ENCODE data around the gene PLEKHG2.

DNA sequence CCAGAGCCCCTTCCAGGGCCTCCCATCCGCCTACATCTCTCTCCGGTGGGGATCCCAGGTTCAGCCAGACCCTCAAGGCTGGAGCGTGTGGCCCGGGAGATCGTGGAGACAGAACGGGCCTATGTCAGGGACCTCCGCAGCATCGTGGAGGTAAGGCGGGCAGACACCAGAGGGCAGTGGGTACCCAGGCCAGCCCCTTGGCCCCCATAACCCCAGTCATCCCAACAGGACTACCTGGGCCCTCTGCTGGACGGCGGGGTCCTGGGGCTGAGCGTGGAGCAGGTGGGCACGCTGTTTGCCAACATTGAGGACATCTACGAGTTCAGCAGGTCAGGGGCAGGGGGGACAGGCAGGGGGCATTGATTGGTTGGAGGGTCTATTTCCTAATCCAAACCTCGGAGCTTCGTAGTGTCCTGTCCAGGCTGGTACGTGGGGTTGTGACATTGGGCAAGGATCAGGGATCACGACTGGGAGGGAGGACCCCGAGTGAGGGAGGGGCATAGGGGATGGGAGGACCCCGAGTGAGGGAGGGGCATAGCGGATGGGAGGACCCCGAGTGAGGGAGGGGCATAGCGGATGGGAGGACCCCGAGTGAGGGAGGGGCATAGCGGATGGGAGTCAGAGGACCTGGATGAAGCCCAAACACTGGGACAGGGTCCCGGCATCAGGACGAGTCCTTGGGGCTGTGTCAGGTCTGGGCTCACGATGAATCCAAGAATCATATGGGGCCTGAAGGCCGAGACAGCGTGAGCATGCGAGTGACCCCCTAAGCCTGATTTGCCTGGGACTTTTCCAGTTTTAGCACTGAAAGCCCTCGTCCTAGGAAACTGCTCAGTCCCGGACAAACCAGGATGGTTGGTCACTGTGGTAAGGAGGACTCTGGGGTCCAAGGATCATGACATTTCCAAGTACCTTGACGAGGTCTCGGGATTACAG, 2.9 kb downstream of the PLEKHG2 start:
- TF ChIP-seq, protein P1, sequence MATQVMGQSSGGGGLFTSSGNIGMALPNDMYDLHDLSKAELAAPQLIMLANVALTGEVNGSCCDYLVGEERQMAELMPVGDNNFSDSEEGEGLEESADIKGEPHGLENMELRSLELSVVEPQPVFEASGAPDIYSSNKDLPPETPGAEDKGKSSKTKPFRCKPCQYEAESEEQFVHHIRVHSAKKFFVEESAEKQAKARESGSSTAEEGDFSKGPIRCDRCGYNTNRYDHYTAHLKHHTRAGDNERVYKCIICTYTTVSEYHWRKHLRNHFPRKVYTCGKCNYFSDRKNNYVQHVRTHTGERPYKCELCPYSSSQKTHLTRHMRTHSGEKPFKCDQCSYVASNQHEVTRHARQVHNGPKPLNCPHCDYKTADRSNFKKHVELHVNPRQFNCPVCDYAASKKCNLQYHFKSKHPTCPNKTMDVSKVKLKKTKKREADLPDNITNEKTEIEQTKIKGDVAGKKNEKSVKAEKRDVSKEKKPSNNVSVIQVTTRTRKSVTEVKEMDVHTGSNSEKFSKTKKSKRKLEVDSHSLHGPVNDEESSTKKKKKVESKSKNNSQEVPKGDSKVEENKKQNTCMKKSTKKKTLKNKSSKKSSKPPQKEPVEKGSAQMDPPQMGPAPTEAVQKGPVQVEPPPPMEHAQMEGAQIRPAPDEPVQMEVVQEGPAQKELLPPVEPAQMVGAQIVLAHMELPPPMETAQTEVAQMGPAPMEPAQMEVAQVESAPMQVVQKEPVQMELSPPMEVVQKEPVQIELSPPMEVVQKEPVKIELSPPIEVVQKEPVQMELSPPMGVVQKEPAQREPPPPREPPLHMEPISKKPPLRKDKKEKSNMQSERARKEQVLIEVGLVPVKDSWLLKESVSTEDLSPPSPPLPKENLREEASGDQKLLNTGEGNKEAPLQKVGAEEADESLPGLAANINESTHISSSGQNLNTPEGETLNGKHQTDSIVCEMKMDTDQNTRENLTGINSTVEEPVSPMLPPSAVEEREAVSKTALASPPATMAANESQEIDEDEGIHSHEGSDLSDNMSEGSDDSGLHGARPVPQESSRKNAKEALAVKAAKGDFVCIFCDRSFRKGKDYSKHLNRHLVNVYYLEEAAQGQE (IDR thresholded peaks at IDR 0.05; ENCODE audit: low read depth) = no peak
- no peak for TF ChIP-seq YY1 (IDR thresholded peaks at IDR 0.05; ENCODE audit: low read depth)
- no peak for TF ChIP-seq CREB1 (IDR thresholded peaks at IDR 0.05; ENCODE audit: low read depth)
- no peak for TF ChIP-seq FOXM1 (IDR thresholded peaks at IDR 0.05; ENCODE audit: borderline replicate concordance, low read depth)
- no peak for TF ChIP-seq ZBTB7A (IDR thresholded peaks at IDR 0.05; ENCODE audit: low read depth)
- no peak for TF ChIP-seq TCF12 (IDR thresholded peaks at IDR 0.05; ENCODE audit: low read depth)
- TF ChIP-seq EP300 (IDR thresholded peaks at IDR 0.05; ENCODE audit: borderline replicate concordance) = no peak
- TF ChIP-seq, protein P2, sequence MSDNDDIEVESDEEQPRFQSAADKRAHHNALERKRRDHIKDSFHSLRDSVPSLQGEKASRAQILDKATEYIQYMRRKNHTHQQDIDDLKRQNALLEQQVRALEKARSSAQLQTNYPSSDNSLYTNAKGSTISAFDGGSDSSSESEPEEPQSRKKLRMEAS (IDR thresholded peaks at IDR 0.05) = no peak
